Measurements from ENCODE around the gene SMARCD1.
A peak's percentile ranks its signal among the peaks of the same experiment; 100 is the strongest.

Gene SMARCD1

GRCh38 chr12:50084775-50085614 is at the start of gene SMARCD1:
Gene SMARCD1 (plus strand): TSS chr12:50085342. CDS start chr12:50085370, 28 bp downstream.
- peak within 1 kb of the TSS; percentile 63 for H3K27ac ChIP-seq

GRCh38 chr12:50038336-50038735 is 46.8 kb upstream of the SMARCD1 start:
- no peaks in the 10 kb centered on the region for H3K79me2 ChIP-seq (ENCODE audit: insufficient read depth, low read depth)
- no peaks in the 10 kb centered on the region for H3K4me1 ChIP-seq (ENCODE audit: low read depth, poor library complexity, severe bottlenecking)
- no peak for TF ChIP-seq CTCF (conservative IDR thresholded peaks at IDR 0.05; ENCODE audit: low read depth, low read length)
- H4K20me1 ChIP-seq (ENCODE audit: insufficient read depth): no peaks in the 10 kb centered on the region
- no peaks in the 10 kb centered on the region for H3K27me3 ChIP-seq (ENCODE audit: insufficient read depth, low read depth)
- H3K4me3 ChIP-seq (IDR thresholded peaks at IDR 0.05; ENCODE audit: insufficient read depth, low read depth, low read length): no peak overlapping the region
- no peak overlapping the region for H3K27ac ChIP-seq
- no peaks in the 10 kb centered on the region for H3K36me3 ChIP-seq (ENCODE audit: insufficient read depth)
- H2AFZ ChIP-seq (ENCODE audit: low read depth): no peak overlapping the region
- H3K4me2 ChIP-seq: no peak overlapping the region
- no peak overlapping the region for H3K9ac ChIP-seq

More at GRCh38 chr12:50084775-50085614, at the start of gene SMARCD1:
- no peaks in the 10 kb centered on the region for H3K27me3 ChIP-seq (ENCODE audit: insufficient read depth, low read depth)
- peaks cover 39% of the 10 kb centered on the region for H3K4me1 ChIP-seq (ENCODE audit: low read depth, poor library complexity, severe bottlenecking)
- H3K4me2 ChIP-seq: peak within 1 kb of the TSS; percentile 85
- H3K36me3 ChIP-seq (ENCODE audit: insufficient read depth): peaks cover 15% of the 10 kb centered on the region
- H2AFZ ChIP-seq (ENCODE audit: low read depth): peak within 1 kb of the TSS; percentile 79
- H3K9ac ChIP-seq: peak within 1 kb of the TSS; percentile 49
- no peaks in the 10 kb centered on the region for H4K20me1 ChIP-seq (ENCODE audit: insufficient read depth)
- no peak within 1 kb of the TSS for H3K4me3 ChIP-seq (IDR thresholded peaks at IDR 0.05; ENCODE audit: insufficient read depth, low read depth, low read length)
- H3K79me2 ChIP-seq (ENCODE audit: insufficient read depth, low read depth): peaks cover 5% of the 10 kb centered on the region; the same call in 1 of the 2 replicates
- peak; percentile 47 for TF ChIP-seq CTCF (conservative IDR thresholded peaks at IDR 0.05; ENCODE audit: low read depth, low read length)

GRCh38 chr12:50039151-50039835 is 45.8 kb upstream of the SMARCD1 start:
- Histone ChIP-seq H2AFZ (ENCODE audit: low read depth) (peak overlapping the region; percentile 10; the same call in 1 of the 2 replicates), H3K4me3 (IDR thresholded peaks at IDR 0.05; ENCODE audit: insufficient read depth, low read depth, low read length) (no peak overlapping the region), H3K27me3 (ENCODE audit: insufficient read depth, low read depth) (no peaks in the 10 kb centered on the region), H3K4me2 (no peak overlapping the region), H3K9ac (no peak overlapping the region), H3K27ac (no peak overlapping the region), H3K36me3 (ENCODE audit: insufficient read depth) (no peaks in the 10 kb centered on the region), H3K79me2 (ENCODE audit: insufficient read depth, low read depth) (no peaks in the 10 kb centered on the region), H3K4me1 (ENCODE audit: low read depth, poor library complexity, severe bottlenecking) (no peaks in the 10 kb centered on the region), H4K20me1 (ENCODE audit: insufficient read depth) (no peaks in the 10 kb centered on the region)
- peak; percentile 98 for TF ChIP-seq CTCF (conservative IDR thresholded peaks at IDR 0.05; ENCODE audit: low read depth, low read length)

GRCh38 chr12:50040657-50041056 is 44.5 kb upstream of the SMARCD1 start:
- Histone ChIP-seq H3K9ac (no peak overlapping the region), H3K4me1 (ENCODE audit: low read depth, poor library complexity, severe bottlenecking) (no peaks in the 10 kb centered on the region), H2AFZ (ENCODE audit: low read depth) (no peak overlapping the region), H3K27ac (no peak overlapping the region), H3K4me2 (no peak overlapping the region), H3K79me2 (ENCODE audit: insufficient read depth, low read depth) (no peaks in the 10 kb centered on the region), H3K4me3 (IDR thresholded peaks at IDR 0.05; ENCODE audit: insufficient read depth, low read depth, low read length) (no peak overlapping the region), H4K20me1 (ENCODE audit: insufficient read depth) (no peaks in the 10 kb centered on the region), H3K36me3 (ENCODE audit: insufficient read depth) (no peaks in the 10 kb centered on the region), H3K27me3 (ENCODE audit: insufficient read depth, low read depth) (no peaks in the 10 kb centered on the region)
- TF ChIP-seq CTCF (conservative IDR thresholded peaks at IDR 0.05; ENCODE audit: low read depth, low read length): no peak
